ENCODE measurements around the gene TAS2R30. TPM values are rescaled to one million over a fixed set of nuclear protein-coding genes. Genes with fewer than 3 reads are reported as not detected.

Gene TAS2R30
- polyA plus RNA-seq, 1 experiment = 0.07 TPM

- no peak for DNase-seq (ENCODE audit: low read depth, low spot score)
- Histone ChIP-seq H3K9me3 (ENCODE audit: control insufficient read depth, insufficient read depth, low read length) (no peaks in the 10 kb centered on the region), H3K27me3 (ENCODE audit: control insufficient read depth, insufficient read depth, low read length) (no peaks in the 10 kb centered on the region), H3K27ac (ENCODE audit: low read depth, low read length) (no peak overlapping the region), H3K4me3 (ENCODE audit: low read depth, low read length) (no peak overlapping the region)
- ChIA-PET POLR2A (no interaction called here), CTCF (no interaction called here)
- TF ChIP-seq CTCF (IDR thresholded peaks at IDR 0.05; ENCODE audit: low read depth, low read length) = no peak
Observed at GRCh38 chr12:11089246-11089645, 45.2 kb downstream of the TAS2R30 start.

GRCh38 chr12:11085419-11085818, 49.0 kb downstream of the TAS2R30 start:
- Histone ChIP-seq H3K9me3 (ENCODE audit: control insufficient read depth, insufficient read depth, low read length) (no peaks in the 10 kb centered on the region), H3K27me3 (ENCODE audit: control insufficient read depth, insufficient read depth, low read length) (no peaks in the 10 kb centered on the region), H3K4me3 (ENCODE audit: low read depth, low read length) (no peak overlapping the region), H3K27ac (ENCODE audit: low read depth, low read length) (no peak overlapping the region)
- DNase-seq (ENCODE audit: low read depth, low spot score) = no peak
- CTCF ChIA-PET = no interaction called here
- no peak for TF ChIP-seq CTCF (IDR thresholded peaks at IDR 0.05; ENCODE audit: low read depth, low read length)
- POLR2A ChIA-PET = no interaction called here

Small RNAs within 50 kb of the gene (small RNA-seq; reads per million reads assigned to genes)
- gene AC018630.1 (ENCODE audit: insufficient read length, low read depth) = not detected

Other genes with a start within 250 kb of the TAS2R30 start
- gene TAS2R13, start 225.1 kb downstream of the TAS2R30 start, polyA plus RNA-seq (2011; rRNA removed) = 0.10 and 0.16 TPM in 2 replicates
- gene PRH2, start 205.4 kb downstream of the TAS2R30 start, polyA plus RNA-seq (2011; rRNA removed) = 0.16 TPM in 1 of 2 replicates, not detected in the other
- gene TAS2R14, start 195.4 kb downstream of the TAS2R30 start, polyA plus RNA-seq (2011; rRNA removed) = 2.1 and 3.2 TPM in 2 replicates
- 0.21 and 0.24 TPM in 2 replicates for gene TAS2R50, start 147.7 kb downstream of the TAS2R30 start, polyA plus RNA-seq (2011; rRNA removed)
- gene TAS2R20, start 136.3 kb downstream of the TAS2R30 start, polyA plus RNA-seq (2011; rRNA removed) = 0.62 and 0.67 TPM in 2 replicates
- 0.46 and 0.48 TPM in 2 replicates for gene TAS2R19, start 112.0 kb downstream of the TAS2R30 start, polyA plus RNA-seq (2011; rRNA removed)
- gene TAS2R31, start 103.2 kb downstream of the TAS2R30 start, polyA plus RNA-seq (2011; rRNA removed) = 0.51 and 0.60 TPM in 2 replicates
- 0.30 TPM in 1 of 2 replicates, not detected in the other for gene TAS2R46, start 72.3 kb downstream of the TAS2R30 start, polyA plus RNA-seq (2011; rRNA removed)
- not detected in 2 replicates for gene TAS2R43, start 42.3 kb downstream of the TAS2R30 start, polyA plus RNA-seq (2011; rRNA removed)
- gene SMIM10L1, start 36.5 kb upstream of the TAS2R30 start, polyA plus RNA-seq (2011; rRNA removed) = 4.8 and 6.4 TPM in 2 replicates
- not detected in 2 replicates for gene TAS2R42, start 52.3 kb upstream of the TAS2R30 start, polyA plus RNA-seq (2011; rRNA removed)
- gene PRB3, start 135.1 kb upstream of the TAS2R30 start, polyA plus RNA-seq (2011; rRNA removed) = not detected in 2 replicates
- not detected in 2 replicates for gene PRB4, start 175.8 kb upstream of the TAS2R30 start, polyA plus RNA-seq (2011; rRNA removed)